Common myeloid progenitor, CD34-positive (primary cell): ENCODE data around the gene VPS33A.

ENCODE experiments used
- CTCF ChIA-PET: fragments of 350-600 bp; sonication (Branson Sonifier 250); formaldehyde crosslinking; loops from one replicate; lab custom pipeline; 2021; ENCODE audit warnings: antibody characterized with exemption; lab: Charles Lee
- POLR2A ChIA-PET: fragments of 350-600 bp; sonication (Branson Sonifier 250); formaldehyde crosslinking; loops from one replicate; lab custom pipeline; 2021; ENCODE audit warnings: antibody characterized with exemption; lab: Charles Lee
- DNase-seq, 3 donors: peaks; one replicate each; pipeline versions ENCODE4 v3.0.0 to v3.0.0-alpha.2; 2013
- H3K27ac ChIP-seq, 2 experiments: 1 replicate in 1 of 2; 2 replicates in 1 of 2; pipeline ENCODE4 v1.7.0; 2013; ENCODE audit warnings: inconsistent platforms in 2 of 2, low read length in 2 of 2, mild to moderate bottlenecking in 2 of 2, low read depth in 1 of 2, moderate library complexity in 1 of 2; ENCODE audit not compliant: severe bottlenecking in 2 of 2, insufficient read depth in 1 of 2, poor library complexity in 1 of 2
- H3K27me3 ChIP-seq, 5 experiments: replicated peaks in 2 of 5; 1 replicate in 3 of 5; 2 replicates in 2 of 5; pipeline versions ENCODE4 v1.6.1 to v1.7.0; 2013; ENCODE audit warnings: low read length in 4 of 5, mild to moderate bottlenecking in 2 of 5, moderate library complexity in 2 of 5, inconsistent platforms in 1 of 5; ENCODE audit not compliant: insufficient read depth in 5 of 5, control insufficient read depth in 4 of 5
- H3K36me3 ChIP-seq, 4 experiments: 1 replicate in 2 of 4; 2 replicates in 2 of 4; pipeline versions ENCODE4 v1.6.1 to v1.7.0; 2013; ENCODE audit warnings: low read length in 3 of 4, control low read depth in 1 of 4, mild to moderate bottlenecking in 1 of 4; ENCODE audit not compliant: control insufficient read depth in 4 of 4, insufficient read depth in 4 of 4
- H3K4me1 ChIP-seq, 4 experiments: 1 replicate in 3 of 4; 2 replicates in 1 of 4; pipeline versions ENCODE4 v1.6.1 to v1.7.1; 2013; ENCODE audit warnings: low read length in 3 of 4, mild to moderate bottlenecking in 3 of 4, control low read depth in 1 of 4, inconsistent platforms in 1 of 4, moderate library complexity in 1 of 4; ENCODE audit not compliant: control insufficient read depth in 4 of 4, insufficient read depth in 4 of 4; ENCODE audit errors: control extremely low read depth in 1 of 4
- H3K4me3 ChIP-seq, 7 experiments: 1 replicate in 4 of 7; 2 replicates in 3 of 7; pipeline versions ENCODE4 v1.5.1 to v1.7.0; 2013; ENCODE audit warnings: mild to moderate bottlenecking in 7 of 7, low read length in 6 of 7, moderate library complexity in 6 of 7, inconsistent platforms in 2 of 7, low read depth in 2 of 7, control low read depth in 1 of 7; ENCODE audit not compliant: insufficient read depth in 4 of 7, control insufficient read depth in 1 of 7; ENCODE audit errors: extremely low read depth in 1 of 7
- H3K9me3 ChIP-seq, 5 experiments: 1 replicate in 4 of 5; 2 replicates in 1 of 5; pipeline versions ENCODE4 v1.6.1 to v1.7.1; 2013; ENCODE audit warnings: low read length in 4 of 5, mild to moderate bottlenecking in 2 of 5, inconsistent platforms in 1 of 5, low read depth in 1 of 5, moderate library complexity in 1 of 5; ENCODE audit not compliant: control insufficient read depth in 4 of 5, insufficient read depth in 2 of 5; ENCODE audit errors: control extremely low read depth in 1 of 5
- whole genome bisulfite sequencing: methylation state at CpG from one replicate; pipeline ENCODE4 v1.1.5; 2013; ENCODE audit not compliant: insufficient coverage; 5-methylcytosine and 5-hydroxymethylcytosine counted together

Gene VPS33A

DNA sequence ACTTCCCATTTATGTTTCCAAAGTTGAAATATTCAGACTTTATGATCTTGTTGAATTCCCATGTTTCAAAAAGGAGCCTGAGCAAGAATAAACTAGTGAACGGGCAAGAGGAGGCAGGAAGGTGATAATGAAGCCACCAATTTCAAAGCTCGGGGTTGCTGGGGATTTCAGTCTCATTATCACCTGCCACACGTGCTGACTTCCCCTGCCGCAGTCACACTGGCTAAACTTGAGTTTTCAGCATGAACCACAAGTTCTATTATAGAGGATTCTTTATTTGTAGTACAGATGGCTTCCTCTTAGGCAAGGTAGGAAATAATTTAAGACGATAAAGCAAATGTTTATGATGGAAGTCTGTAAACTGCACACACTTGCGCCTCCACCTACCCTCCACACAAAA, 22.3 kb downstream of the VPS33A start:
- ChIA-PET POLR2A (interaction anchor here (0.5 to 0.6 kb wide), 2 partner anchors 11 kb away, joined by 3 to 4 read pairs; no protein-coding TSS in a partner anchor), CTCF (interaction anchor here (0.7 kb wide), 2 partner anchors 23 to 190 kb away, joined by 3 read pairs; no protein-coding TSS in a partner anchor)
- Histone ChIP-seq H3K27me3 (no peaks in the 10 kb centered on the region), H3K9me3 (no peaks in the 10 kb centered on the region), H3K27ac (no peak overlapping the region), H3K4me3 (no peak overlapping the region), H3K4me1 (no peaks in the 10 kb centered on the region), H3K36me3 (peaks cover 9 to 46% (median 32%) of the 10 kb centered on the region in 4 experiments)
- 75% methylated on average over 3 of the region's 6 CpGs for WGBS
- peak in 1 of 3 donors; percentile 27 for DNase-seq

GRCh38 chr12:122238861-122239260, 27.4 kb downstream of the VPS33A start:
- peaks cover 23 to 56% (median 32%) of the 10 kb centered on the region in 4 experiments for H3K36me3 ChIP-seq
- no peaks in the 10 kb centered on the region for H3K9me3 ChIP-seq
- no peak overlapping the region for H3K4me3 ChIP-seq
- no peaks in the 10 kb centered on the region for H3K4me1 ChIP-seq
- H3K27ac ChIP-seq: no peak overlapping the region
- no peak for DNase-seq
- WGBS: 100% methylated on average over 1 of the region's 5 CpGs
- ChIA-PET CTCF (no interaction called here), POLR2A (interaction anchor here (1.2 kb wide), 1 partner anchor 13 kb away, joined by 4 read pairs; the partner anchor contains the start of gene DIABLO)
- H3K27me3 ChIP-seq: no peaks in the 10 kb centered on the region

GRCh38 chr12:122235741-122236140, 30.6 kb downstream of the VPS33A start:
- ChIA-PET POLR2A (interaction anchor here (1.2 kb wide), 1 partner anchor 31 kb away, joined by 7 read pairs; no protein-coding TSS in a partner anchor), CTCF (interaction anchor here (1.0 kb wide), 1 partner anchor 9 kb away, joined by 3 read pairs; no protein-coding TSS in a partner anchor)
- DNase-seq: no peak
- peaks cover 27 to 67% (median 40%) of the 10 kb centered on the region in 4 experiments for H3K36me3 ChIP-seq
- no peaks in the 10 kb centered on the region for H3K27me3 ChIP-seq
- H3K4me3 ChIP-seq: no peak overlapping the region
- H3K27ac ChIP-seq: no peak overlapping the region
- 84% methylated on average over 6 of the region's 7 CpGs for WGBS
- H3K4me1 ChIP-seq: no peaks in the 10 kb centered on the region
- no peaks in the 10 kb centered on the region for H3K9me3 ChIP-seq

DNA sequence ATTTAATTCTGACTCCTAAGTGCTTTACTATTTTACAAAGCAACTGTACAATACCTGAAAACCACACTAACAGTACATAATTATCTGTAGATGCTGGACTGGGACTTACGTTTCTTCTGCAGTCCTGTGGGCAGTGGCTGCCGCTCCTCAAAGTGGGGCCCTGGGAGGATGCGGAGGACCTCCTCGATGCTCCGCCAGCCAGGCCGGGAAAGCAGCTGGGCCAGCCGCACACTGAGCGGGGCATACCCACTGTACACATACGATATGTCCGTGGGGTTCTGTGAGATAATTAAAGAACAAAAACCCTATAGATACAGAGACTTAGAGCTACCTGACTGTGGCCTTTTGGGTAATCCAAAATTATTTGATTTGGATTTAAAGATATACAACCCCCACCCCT, 33.6 kb downstream of the VPS33A start:
- ChIA-PET CTCF (no interaction called here), POLR2A (interaction anchor here (0.6 kb wide), 1 partner anchor 11 kb away, joined by 4 read pairs; no protein-coding TSS in a partner anchor)
- 98% methylated on average over 5 of the region's 10 CpGs for WGBS
- Histone ChIP-seq H3K4me3 (no peak overlapping the region), H3K36me3 (peaks cover 24 to 70% (median 40%) of the 10 kb centered on the region in 4 experiments), H3K27ac (no peak overlapping the region), H3K27me3 (no peaks in the 10 kb centered on the region), H3K9me3 (no peaks in the 10 kb centered on the region), H3K4me1 (no peaks in the 10 kb centered on the region)
- DNase-seq: no peak

DNA sequence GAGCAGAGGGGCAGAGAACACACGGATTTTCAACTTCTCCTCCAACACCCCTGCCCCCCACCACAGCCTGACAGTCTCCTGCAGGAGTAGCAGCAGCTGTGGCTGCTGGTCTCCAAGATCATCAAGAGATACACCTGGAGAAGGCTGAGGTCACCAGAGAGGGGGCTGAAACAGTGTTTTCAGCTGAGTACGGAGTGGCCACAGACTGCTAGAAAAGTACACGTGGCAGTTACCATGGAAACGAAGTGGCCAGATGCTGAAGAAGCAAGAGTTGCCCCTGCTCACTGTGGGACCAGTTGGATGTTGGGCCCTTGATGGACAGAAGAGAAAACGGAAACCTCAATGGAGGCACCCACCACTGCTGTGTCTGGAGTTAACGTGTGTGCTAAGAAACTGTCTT, 35.5 kb downstream of the VPS33A start:
- ChIA-PET CTCF (interaction anchor here (0.8 to 1.7 kb wide), 2 partner anchors 15 to 35 kb away, joined by 3 to 5 read pairs; no protein-coding TSS in a partner anchor), POLR2A (interaction anchor here (0.6 kb wide), 1 partner anchor 10 kb away, joined by 3 read pairs; no protein-coding TSS in a partner anchor)
- Histone ChIP-seq H3K4me3 (no peak overlapping the region), H3K36me3 (peaks cover 21 to 63% (median 34%) of the 10 kb centered on the region in 4 experiments), H3K27me3 (no peaks in the 10 kb centered on the region), H3K27ac (no peak overlapping the region), H3K9me3 (no peaks in the 10 kb centered on the region), H3K4me1 (peaks cover 0 to 9% (median 8%) of the 10 kb centered on the region in 4 experiments)
- DNase-seq: no peak
- WGBS: 84% methylated on average over 4 of the region's 6 CpGs

GRCh38 chr12:122228092-122228491, 38.2 kb downstream of the VPS33A start:
- no peak for DNase-seq
- no peaks in the 10 kb centered on the region for H3K27me3 ChIP-seq
- no peak overlapping the region for H3K27ac ChIP-seq
- ChIA-PET CTCF (interaction anchor here (1.4 kb wide), 1 partner anchor 25 kb away, joined by 4 read pairs; no protein-coding TSS in a partner anchor), POLR2A (no interaction called here)
- peaks cover 0 to 29% (median 21%) of the 10 kb centered on the region in 4 experiments for H3K4me1 ChIP-seq
- peaks cover 6 to 44% (median 29%) of the 10 kb centered on the region in 4 experiments for H3K36me3 ChIP-seq
- H3K9me3 ChIP-seq: no peaks in the 10 kb centered on the region
- no peak overlapping the region for H3K4me3 ChIP-seq
- WGBS: 100% methylated on average over 5 of the region's 5 CpGs

- ChIA-PET POLR2A (interaction anchor here (0.5 kb wide), 1 partner anchor 10 kb away, joined by 3 read pairs; no protein-coding TSS in a partner anchor), CTCF (interaction anchor here (1.1 to 1.4 kb wide), 2 partner anchors 10 to 25 kb away, joined by 3 to 4 read pairs; no protein-coding TSS in a partner anchor)
- Histone ChIP-seq H3K27ac (no peak overlapping the region), H3K4me1 (peaks cover 0 to 29% (median 21%) of the 10 kb centered on the region in 4 experiments), H3K27me3 (no peaks in the 10 kb centered on the region), H3K36me3 (peaks cover 6 to 44% (median 28%) of the 10 kb centered on the region in 4 experiments), H3K4me3 (peak overlapping the region in 1 of 7 experiments; percentile 56), H3K9me3 (no peaks in the 10 kb centered on the region)
- no peak for DNase-seq
- 93% methylated on average over 16 of the region's 17 CpGs for WGBS
These were observed 39.0 kb downstream of the VPS33A start for GRCh38 chr12:122227341-122227740.
